DMS79 treated with DMSO at 0.1 percent for 48 hours (cell line): ENCODE results near the gene FHIT.

Experiments
- DNase-seq: peaks from one replicate; lab custom pipeline; 2025; lab: John Stamatoyannopoulos, UW

FHIT gene

GRCh38 chr3:60047426-60048200 is 1203.6 kb downstream of the FHIT start:
- DNase-seq = no peak

GRCh38 chr3:60046210-60046609 is 1205.0 kb downstream of the FHIT start:
- peak; percentile 31 for DNase-seq

GRCh38 chr3:60045686-60046085 is 1205.6 kb downstream of the FHIT start:
- DNase-seq = no peak

- no peak for DNase-seq
Measured at GRCh38 chr3:60036803-60037202, 1214.4 kb downstream of the FHIT start.

- DNase-seq = no peak
Measured at GRCh38 chr3:60033901-60034453, 1217.3 kb downstream of the FHIT start.

GRCh38 chr3:60030982-60031381 is 1220.3 kb downstream of the FHIT start:
- no peak for DNase-seq

- no peak for DNase-seq
Measured at GRCh38 chr3:60028233-60028632, 1223.0 kb downstream of the FHIT start.

- no peak for DNase-seq
Measured at GRCh38 chr3:60027335-60027734, 1223.9 kb downstream of the FHIT start.

- no peak for DNase-seq
Measured at GRCh38 chr3:60025096-60026050, 1225.9 kb downstream of the FHIT start.

- DNase-seq = no peak
Measured at GRCh38 chr3:60024400-60024799, 1226.9 kb downstream of the FHIT start.

- DNase-seq = no peak
Measured at GRCh38 chr3:60023189-60023588, 1228.1 kb downstream of the FHIT start.

- no peak for DNase-seq
Measured at GRCh38 chr3:60017631-60018030, 1233.6 kb downstream of the FHIT start.

GRCh38 chr3:60015032-60015705 is 1236.1 kb downstream of the FHIT start:
- DNase-seq = no peak

GRCh38 chr3:60013241-60013640 is 1238.0 kb downstream of the FHIT start:
- no peak for DNase-seq

- DNase-seq = no peak
Measured at GRCh38 chr3:60011218-60011617, 1240.0 kb downstream of the FHIT start.

- DNase-seq = no peak
Measured at GRCh38 chr3:60010781-60011180, 1240.5 kb downstream of the FHIT start.

GRCh38 chr3:60009931-60010478 is 1241.2 kb downstream of the FHIT start:
- DNase-seq = no peak

GRCh38 chr3:60001369-60001768 is 1249.9 kb downstream of the FHIT start:
- no peak for DNase-seq

GRCh38 chr3:60000311-60001105 is 1250.7 kb downstream of the FHIT start:
- no peak for DNase-seq

- DNase-seq = no peak
Measured at GRCh38 chr3:59998058-59998457, 1253.2 kb downstream of the FHIT start.

- no peak for DNase-seq
Measured at GRCh38 chr3:59997583-59997982, 1253.7 kb downstream of the FHIT start.
